ENCODE data around the gene AFAP1.

Gene AFAP1

GRCh38 chr4:7811536-7812191 is 128.0 kb downstream of the AFAP1 start:
- Histone ChIP-seq H3K9ac (ENCODE audit: low read length) (no peak overlapping the region), H3K27me3 (ENCODE audit: control insufficient read depth, insufficient read depth, low read length) (no peaks in the 10 kb centered on the region), H3K36me3 (ENCODE audit: control insufficient read depth, insufficient read depth, low read length) (peaks cover 17% of the 10 kb centered on the region), H3K4me3 (ENCODE audit: low read length) (peak overlapping the region; percentile 10), H3K4me1 (ENCODE audit: control insufficient read depth, insufficient read depth, low read length) (peaks cover 43% of the 10 kb centered on the region), H3K27ac (ENCODE audit: low read depth, low read length) (peak overlapping the region; percentile 70)

DNA sequence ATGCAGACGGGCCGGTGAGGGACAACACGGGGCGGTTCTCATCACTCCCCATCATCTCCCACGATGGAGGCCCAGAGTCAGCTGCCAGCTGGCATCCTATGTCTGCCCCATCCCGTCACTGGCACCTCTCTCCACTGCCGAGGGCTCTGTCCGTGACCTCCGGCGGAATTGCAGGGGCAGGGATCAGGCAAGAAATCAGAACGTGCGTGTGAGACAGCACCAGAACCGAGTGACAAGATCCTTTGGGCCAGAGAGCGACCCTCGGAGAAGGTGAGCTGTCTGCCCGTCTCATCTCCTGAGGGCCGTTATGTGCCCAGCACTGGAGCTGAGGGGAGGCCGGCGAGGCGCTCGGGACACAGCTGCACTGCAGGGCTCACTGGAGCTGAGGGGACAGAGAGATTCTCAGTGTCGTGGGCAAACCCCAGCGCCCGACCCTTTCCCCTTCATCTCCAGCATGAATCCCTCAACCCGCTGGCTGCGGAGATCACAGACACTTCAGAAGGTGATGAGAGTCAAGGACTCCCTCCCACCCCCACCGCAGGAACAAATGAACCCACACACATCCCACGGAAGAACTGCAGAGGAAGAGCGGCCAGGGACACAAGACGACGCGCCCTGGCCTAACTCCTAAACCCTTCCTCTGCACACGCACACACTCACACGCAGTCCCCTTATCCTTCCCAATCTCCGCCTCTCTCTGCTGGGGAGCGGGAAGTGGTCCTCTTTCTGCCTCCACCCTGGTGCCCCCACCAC is 128.7 kb downstream of the AFAP1 start:
- Histone ChIP-seq H3K4me1 (ENCODE audit: control insufficient read depth, insufficient read depth, low read length) (peaks cover 51% of the 10 kb centered on the region), H3K27me3 (ENCODE audit: control insufficient read depth, insufficient read depth, low read length) (no peaks in the 10 kb centered on the region), H3K36me3 (ENCODE audit: control insufficient read depth, insufficient read depth, low read length) (peaks cover 17% of the 10 kb centered on the region), H3K4me3 (ENCODE audit: low read length) (no peak overlapping the region), H3K9ac (ENCODE audit: low read length) (no peak overlapping the region), H3K27ac (ENCODE audit: low read depth, low read length) (peak overlapping the region; percentile 70)

DNA sequence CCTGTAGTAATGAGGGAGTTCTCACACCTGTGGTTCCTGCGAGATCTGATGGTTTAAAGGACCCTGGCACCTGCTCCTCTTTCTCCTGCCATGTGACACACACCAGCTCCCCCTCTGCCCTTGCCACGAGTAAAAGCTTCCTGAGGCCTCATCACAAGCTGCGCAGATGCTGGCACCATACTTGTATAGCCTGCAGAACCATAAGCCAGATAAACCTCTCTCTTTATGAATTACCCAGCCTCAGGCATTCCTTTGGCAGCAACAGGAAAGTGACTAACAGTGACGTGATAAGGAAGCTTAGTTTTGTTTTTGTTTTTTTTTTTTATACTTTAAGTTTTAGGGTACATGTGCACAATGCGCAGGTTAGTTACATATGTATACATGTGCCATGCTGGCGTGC is 130.9 kb downstream of the AFAP1 start:
- H3K4me1 ChIP-seq (ENCODE audit: control insufficient read depth, insufficient read depth, low read length) = peaks cover 65% of the 10 kb centered on the region
- H3K9ac ChIP-seq (ENCODE audit: low read length) = no peak overlapping the region

DNA sequence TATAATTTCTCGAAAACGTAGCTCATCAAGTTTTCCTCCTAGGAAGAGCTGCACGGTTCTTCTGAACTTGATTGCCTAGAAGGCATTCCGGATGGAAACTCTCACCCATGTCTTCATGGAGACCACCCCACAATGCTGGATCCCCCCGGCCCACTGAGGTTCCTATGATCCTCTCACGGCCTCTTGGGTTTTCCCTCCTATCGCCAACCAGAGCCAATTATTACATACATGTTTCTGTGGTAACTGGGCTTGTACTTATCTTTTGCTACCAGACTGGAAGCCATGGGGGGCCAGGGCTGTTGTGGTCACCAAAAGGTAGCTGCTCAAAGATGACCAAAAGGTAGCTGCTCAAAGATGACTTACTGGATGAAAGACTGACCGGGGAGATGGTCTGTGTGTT is 131.5 kb downstream of the AFAP1 start:
- Histone ChIP-seq H3K4me3 (ENCODE audit: low read length) (no peak overlapping the region), H3K4me1 (ENCODE audit: control insufficient read depth, insufficient read depth, low read length) (peaks cover 59% of the 10 kb centered on the region), H3K27me3 (ENCODE audit: control insufficient read depth, insufficient read depth, low read length) (no peaks in the 10 kb centered on the region), H3K36me3 (ENCODE audit: control insufficient read depth, insufficient read depth, low read length) (peaks cover 7% of the 10 kb centered on the region), H3K27ac (ENCODE audit: low read depth, low read length) (no peak overlapping the region), H3K9ac (ENCODE audit: low read length) (no peak overlapping the region)

More for the DNA sequence above, 130.9 kb downstream of the AFAP1 start:
- H3K4me3 ChIP-seq (ENCODE audit: low read length) = no peak overlapping the region
- H3K36me3 ChIP-seq (ENCODE audit: control insufficient read depth, insufficient read depth, low read length) = peaks cover 7% of the 10 kb centered on the region
- no peaks in the 10 kb centered on the region for H3K27me3 ChIP-seq (ENCODE audit: control insufficient read depth, insufficient read depth, low read length)
- H3K27ac ChIP-seq (ENCODE audit: low read depth, low read length) = no peak overlapping the region

GRCh38 chr4:7807351-7807921 is 132.2 kb downstream of the AFAP1 start:
- Histone ChIP-seq H3K9ac (ENCODE audit: low read length) (no peak overlapping the region), H3K27ac (ENCODE audit: low read depth, low read length) (peak overlapping the region; percentile 77), H3K27me3 (ENCODE audit: control insufficient read depth, insufficient read depth, low read length) (no peaks in the 10 kb centered on the region), H3K4me3 (ENCODE audit: low read length) (no peak overlapping the region), H3K36me3 (ENCODE audit: control insufficient read depth, insufficient read depth, low read length) (peaks cover 7% of the 10 kb centered on the region), H3K4me1 (ENCODE audit: control insufficient read depth, insufficient read depth, low read length) (peaks cover 52% of the 10 kb centered on the region)

GRCh38 chr4:7806338-7807090 is 133.1 kb downstream of the AFAP1 start:
- H3K27me3 ChIP-seq (ENCODE audit: control insufficient read depth, insufficient read depth, low read length) = no peaks in the 10 kb centered on the region
- peaks cover 7% of the 10 kb centered on the region for H3K36me3 ChIP-seq (ENCODE audit: control insufficient read depth, insufficient read depth, low read length)
- H3K27ac ChIP-seq (ENCODE audit: low read depth, low read length) = peak overlapping the region; percentile 77
- peaks cover 47% of the 10 kb centered on the region for H3K4me1 ChIP-seq (ENCODE audit: control insufficient read depth, insufficient read depth, low read length)
- no peak overlapping the region for H3K9ac ChIP-seq (ENCODE audit: low read length)
- no peak overlapping the region for H3K4me3 ChIP-seq (ENCODE audit: low read length)

DNA sequence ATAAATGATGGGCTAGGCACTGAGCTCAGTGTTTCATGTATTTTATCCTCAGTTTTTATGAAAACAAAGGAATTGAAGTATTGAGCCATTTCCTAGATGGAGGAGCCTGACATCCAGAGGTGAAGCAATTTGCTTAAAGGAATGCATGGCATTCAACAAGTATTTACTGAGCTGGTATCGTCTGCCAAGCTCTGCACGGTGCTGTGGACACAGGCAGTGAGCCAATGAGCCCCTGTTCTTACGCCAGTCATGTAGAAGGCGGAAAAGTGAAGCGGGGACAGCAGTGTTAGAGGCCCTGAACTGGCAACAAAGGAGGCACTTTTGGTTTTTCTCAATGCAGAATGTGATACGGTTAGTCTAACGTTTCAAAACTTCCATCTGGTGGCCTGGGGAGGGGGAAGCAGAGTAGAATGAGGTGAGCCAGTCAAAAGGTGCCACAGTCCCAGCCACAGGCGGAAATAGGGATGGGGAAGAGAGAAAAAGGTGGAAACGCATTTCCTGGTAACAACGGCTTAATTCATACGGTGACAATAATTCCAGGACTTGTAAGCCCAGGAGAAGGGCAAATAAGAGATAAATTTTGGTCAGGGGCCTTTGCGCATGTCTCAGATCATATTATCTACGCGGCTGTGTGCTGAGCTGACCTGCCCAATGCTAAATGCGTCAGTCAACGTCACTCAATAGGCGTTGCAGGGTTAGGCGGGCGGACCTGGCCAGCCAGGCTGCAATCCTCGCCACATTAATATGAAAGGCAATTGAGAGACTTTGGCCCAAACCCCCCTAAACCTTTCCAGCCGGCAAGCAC is 133.9 kb downstream of the AFAP1 start:
- peaks cover 9% of the 10 kb centered on the region for H3K36me3 ChIP-seq (ENCODE audit: control insufficient read depth, insufficient read depth, low read length)

GRCh38 chr4:7804756-7805385 is 134.8 kb downstream of the AFAP1 start:
- peaks cover 38% of the 10 kb centered on the region for H3K4me1 ChIP-seq (ENCODE audit: control insufficient read depth, insufficient read depth, low read length)
- no peaks in the 10 kb centered on the region for H3K27me3 ChIP-seq (ENCODE audit: control insufficient read depth, insufficient read depth, low read length)
- peaks cover 16% of the 10 kb centered on the region for H3K36me3 ChIP-seq (ENCODE audit: control insufficient read depth, insufficient read depth, low read length)
- no peak overlapping the region for H3K9ac ChIP-seq (ENCODE audit: low read length)
- H3K4me3 ChIP-seq (ENCODE audit: low read length) = no peak overlapping the region
- peak overlapping the region; percentile 77 for H3K27ac ChIP-seq (ENCODE audit: low read depth, low read length)

More for the DNA sequence above, 133.9 kb downstream of the AFAP1 start:
- Histone ChIP-seq H3K9ac (ENCODE audit: low read length) (no peak overlapping the region), H3K27me3 (ENCODE audit: control insufficient read depth, insufficient read depth, low read length) (no peaks in the 10 kb centered on the region), H3K4me3 (ENCODE audit: low read length) (no peak overlapping the region), H3K4me1 (ENCODE audit: control insufficient read depth, insufficient read depth, low read length) (peaks cover 40% of the 10 kb centered on the region), H3K27ac (ENCODE audit: low read depth, low read length) (peak overlapping the region; percentile 77)

GRCh38 chr4:7803992-7804755 is 135.5 kb downstream of the AFAP1 start:
- Histone ChIP-seq H3K36me3 (ENCODE audit: control insufficient read depth, insufficient read depth, low read length) (peaks cover 18% of the 10 kb centered on the region), H3K9ac (ENCODE audit: low read length) (no peak overlapping the region), H3K27me3 (ENCODE audit: control insufficient read depth, insufficient read depth, low read length) (no peaks in the 10 kb centered on the region), H3K27ac (ENCODE audit: low read depth, low read length) (peak overlapping the region; percentile 77), H3K4me1 (ENCODE audit: control insufficient read depth, insufficient read depth, low read length) (peaks cover 38% of the 10 kb centered on the region), H3K4me3 (ENCODE audit: low read length) (no peak overlapping the region)

DNA sequence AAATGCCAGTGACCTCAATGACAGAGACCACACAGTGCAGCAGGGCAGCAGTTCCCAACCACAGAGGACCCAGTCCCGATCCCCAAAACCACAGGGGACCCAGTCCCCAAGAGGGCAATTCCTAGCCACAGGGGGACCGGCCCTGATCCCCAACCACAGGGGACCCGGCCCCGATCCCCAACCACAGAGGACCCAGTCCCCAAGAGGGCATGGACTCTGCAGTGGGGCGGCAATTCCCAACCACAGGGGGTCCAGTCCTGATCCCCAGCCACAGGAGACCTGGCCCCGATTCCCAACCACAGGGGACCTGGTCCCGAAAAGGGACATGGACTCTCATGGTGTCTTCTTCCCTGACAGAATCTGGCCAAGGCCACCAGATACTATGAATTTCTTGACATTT is 136.3 kb downstream of the AFAP1 start:
- Histone ChIP-seq H3K27me3 (ENCODE audit: control insufficient read depth, insufficient read depth, low read length) (no peaks in the 10 kb centered on the region), H3K4me1 (ENCODE audit: control insufficient read depth, insufficient read depth, low read length) (peaks cover 41% of the 10 kb centered on the region), H3K36me3 (ENCODE audit: control insufficient read depth, insufficient read depth, low read length) (peaks cover 14% of the 10 kb centered on the region), H3K9ac (ENCODE audit: low read length) (no peak overlapping the region), H3K4me3 (ENCODE audit: low read length) (no peak overlapping the region), H3K27ac (ENCODE audit: low read depth, low read length) (no peak overlapping the region)
